GM12878 (cell line): ENCODE results near the gene ZDHHC7. TPM values are rescaled to one million over a fixed set of nuclear protein-coding genes. Genes with fewer than 3 reads are reported as not detected.

ENCODE experiments used
- ATAC-seq: fragments of 200-7000 bp; cut with Tn5 transposase; 3 replicates; pipeline ENCODE4 v1.9.1; 2020; ENCODE audit warnings: mild to moderate bottlenecking, moderate library complexity
- BruUV-seq: library from RNA; stranded (reverse); fragments of 400-500 nt; replicated peaks from 2 replicates; lab custom pipeline; 2021; lab: Mats Ljungman, UMichigan
- CTCF ChIA-PET: fragments of 300-600 bp; sonication (Branson Sonifier 250); formaldehyde crosslinking; extraction: SDS; loops from one replicate; lab custom pipeline; 2021; ENCODE audit warnings: inconsistent platforms; lab: Yijun Ruan, JAX
- POLR2A ChIA-PET: fragments of 350-600 bp; formaldehyde crosslinking; extraction: SDS; loops from one replicate; lab custom pipeline; 2021; ENCODE audit warnings: inconsistent platforms; lab: Charles Lee
- RAD21 ChIA-PET: fragments of 300-600 bp; sonication (Branson Sonifier 250); formaldehyde crosslinking; loops from one replicate; lab custom pipeline; 2023; ENCODE audit warnings: antibody characterized with exemption; ENCODE audit not compliant: unreplicated experiment; lab: Charles Lee
- SMC1A ChIA-PET: fragments of 300-600 bp; sonication (Branson Sonifier 250); formaldehyde crosslinking; loops from one replicate; lab custom pipeline; 2023; ENCODE audit not compliant: unreplicated experiment, uncharacterized antibody; lab: Charles Lee
- DNase-seq: peaks from one replicate; pipeline ENCODE4 v3.0.0-alpha.2; 2011; ENCODE audit warnings: low read depth, low spot score
- FAIRE-seq: peaks from 3 replicates; lab custom pipeline; 2011; peaks lifted over from hg19 to GRCh38; lab: Jason Lieb, UNC
- H2AFZ ChIP-seq: 2 replicates; pipeline ENCODE4 v1.6.0; 2011; ENCODE audit warnings: low read depth, low read length, control low read depth; ENCODE audit not compliant: control insufficient read depth
- H3K27ac ChIP-seq: 2 replicates; pipeline ENCODE4 v1.5.1; 2011; ENCODE audit warnings: control low read depth; ENCODE audit not compliant: control insufficient read depth, insufficient read depth
- H3K27me3 ChIP-seq, 2 experiments: replicated peaks in 1 of 2; 2 replicates each; pipeline versions ENCODE4 v1.6.0 to v1.6.1; 2011; ENCODE audit warnings: low read length in 1 of 2; ENCODE audit not compliant: control insufficient read depth in 2 of 2, insufficient read depth in 2 of 2
- H3K36me3 ChIP-seq, 2 experiments: 2 replicates each; pipeline ENCODE4 v1.5.1; 2011; ENCODE audit warnings: low read length in 1 of 2; ENCODE audit not compliant: control insufficient read depth in 2 of 2, insufficient read depth in 2 of 2
- H3K4me1 ChIP-seq: 2 replicates; pipeline ENCODE4 v1.6.1; 2011; ENCODE audit warnings: mild to moderate bottlenecking, low read length, moderate library complexity, mixed read lengths; ENCODE audit not compliant: control insufficient read depth, insufficient read depth
- H3K4me2 ChIP-seq: 2 replicates; pipeline ENCODE4 v1.6.0; 2011; ENCODE audit warnings: control low read depth; ENCODE audit not compliant: control insufficient read depth, insufficient read depth
- H3K4me3 ChIP-seq: fragments of 200-600 bp; sonication (generic); 2 replicates; pipeline ENCODE4 v1.5.1; 2016
- H3K79me2 ChIP-seq: 2 replicates; pipeline ENCODE4 v1.6.0; 2011; ENCODE audit warnings: low read length; ENCODE audit not compliant: control insufficient read depth, insufficient read depth
- H3K9ac ChIP-seq: 2 replicates; pipeline ENCODE4 v1.8.0; 2011; ENCODE audit warnings: low read length, control low read depth, mixed read lengths; ENCODE audit not compliant: control insufficient read depth, insufficient read depth
- H3K9me3 ChIP-seq: replicated peaks from 3 replicates; pipeline ENCODE4 v1.5.1; 2011; ENCODE audit warnings: mild to moderate bottlenecking, low read length; ENCODE audit not compliant: control insufficient read depth, insufficient read depth
- H4K20me1 ChIP-seq: 2 replicates; pipeline ENCODE4 v1.6.0; 2011; ENCODE audit not compliant: control insufficient read depth, insufficient read depth
- BHLHE40 ChIP-seq, 2 experiments: fragments of 450-650 bp in 1 of 2; IDR thresholded peaks; 2 replicates each; pipeline ENCODE4 v1.6.1; 2011 to 2017; ENCODE audit warnings: low read depth in 2 of 2, borderline replicate concordance in 1 of 2, improper control_type of control experiment in 1 of 2, low read length in 1 of 2, mild to moderate bottlenecking in 1 of 2
- E2F8 ChIP-seq: fragments of 450-650 bp; IDR thresholded peaks from 2 replicates; pipeline ENCODE4 v1.6.1; 2018; ENCODE audit warnings: mild to moderate bottlenecking, low read depth, moderate library complexity; ENCODE audit not compliant: partially characterized antibody
- JUND ChIP-seq: IDR thresholded peaks from 2 replicates; pipeline ENCODE4 v1.6.1; 2012; ENCODE audit warnings: low read depth, mild to moderate bottlenecking, low read length, improper control_type of control experiment, moderate library complexity
- MEF2B ChIP-seq: fragments of 450-650 bp; IDR thresholded peaks from 2 replicates; pipeline ENCODE4 v1.6.1; 2018; ENCODE audit warnings: mild to moderate bottlenecking, moderate library complexity; ENCODE audit not compliant: partially characterized antibody, poor library complexity, severe bottlenecking
- MLLT1 ChIP-seq: fragments of 450-650 bp; IDR thresholded peaks from 2 replicates; pipeline ENCODE4 v1.6.1; 2016; ENCODE audit warnings: mild to moderate bottlenecking
- MYB ChIP-seq: fragments of 150-350 bp; IDR thresholded peaks from 2 replicates; pipeline ENCODE4 v1.6.1; 2014; ENCODE audit warnings: mild to moderate bottlenecking, low read depth, low read length, borderline replicate concordance
- PKNOX1 ChIP-seq: fragments of 450-650 bp; IDR thresholded peaks from 2 replicates; pipeline ENCODE4 v1.6.1; 2016; ENCODE audit warnings: mild to moderate bottlenecking
- POLR2AphosphoS2 ChIP-seq: IDR thresholded peaks from 2 replicates; pipeline ENCODE4 v1.6.1; 2011; ENCODE audit warnings: low read depth, mild to moderate bottlenecking, low read length, improper control_type of control experiment, moderate library complexity
- POU2F2 ChIP-seq: IDR thresholded peaks from 3 replicates; pipeline ENCODE4 v1.6.1; 2011; ENCODE audit warnings: low read depth, mild to moderate bottlenecking, low read length, borderline replicate concordance
- RCOR1 ChIP-seq: conservative IDR thresholded peaks from 2 replicates; pipeline ENCODE4 v1.6.1; 2012; ENCODE audit warnings: low read depth, low read length, improper control_type of control experiment
- RELB ChIP-seq: fragments of 450-650 bp; IDR thresholded peaks from 2 replicates; pipeline ENCODE4 v1.6.1; 2017; ENCODE audit warnings: low read depth, mild to moderate bottlenecking, moderate library complexity
- RUNX3 ChIP-seq: IDR thresholded peaks from 2 replicates; pipeline ENCODE4 v1.6.1; 2012; ENCODE audit warnings: low read length, inconsistent platforms
- STAT3 ChIP-seq: IDR thresholded peaks from 2 replicates; pipeline ENCODE4 v1.6.1; 2011; ENCODE audit warnings: low read depth, low read length, improper control_type of control experiment
- SUZ12 ChIP-seq: fragments of 200-600 bp; sonication (generic); IDR thresholded peaks from one replicate; pipeline ENCODE4 v1.6.1; 2018; ENCODE audit warnings: antibody characterized with exemption, mild to moderate bottlenecking; ENCODE audit not compliant: unreplicated experiment
- TARDBP ChIP-seq: IDR thresholded peaks from 2 replicates; pipeline ENCODE4 v1.6.1; 2016; ENCODE audit warnings: borderline replicate concordance
- ZBED1 ChIP-seq: IDR thresholded peaks from 2 replicates; pipeline ENCODE4 v1.6.1; 2016; ENCODE audit warnings: borderline replicate concordance
- WGBS: methylation state at CpG from one replicate; pipeline ENCODE4 v1.1.6; 2016; ENCODE audit warnings: low lambda C conversion rate; ENCODE audit not compliant: insufficient replicate concordance, insufficient coverage; ENCODE audit errors: missing lambda C conversion rate; 5-methylcytosine and 5-hydroxymethylcytosine counted together
- in situ Hi-C: fragments of 300-500 bp; cut with MboI; formaldehyde crosslinking; loops from 9 replicates; pipeline ENCODE4 v1.14.3; 2018; ENCODE audit warnings: mixed read lengths
- intact Hi-C: fragments of 100-400 bp; cut with micrococcal nuclease; formaldehyde crosslinking; loops from one replicate; pipeline ENCODE4 v1.14.2; 2022; ENCODE audit not compliant: unreplicated experiment
- polyA plus RNA-seq, 11 experiments: library from polyadenylated mRNA; depleted of rRNA in 4 of 11; unstranded in 6 of 11; stranded (reverse) in 5 of 11; fragments of >200 nt; fragmentation: Nextera tagmentation in 4 of 11; fragmentation: Illumina TruSeq in 1 of 11; extraction: Ambion mirVana in 4 of 11; extraction: Trizol in 1 of 11; gene quantifications; 1 replicate in 1 of 11; 2 replicates in 10 of 11; pipeline versions ENCODE4 v1.2.1 to v1.2.3, GENCODE V29; 2011 to 2016; ENCODE audit warnings: inconsistent platforms in 2 of 11, missing spikeins in 2 of 11, low read depth in 1 of 11
- total RNA-seq, 4 experiments: library from RNA; depleted of rRNA in 3 of 4; stranded (reverse); fragments of >200 nt in 3 of 4; fragmentation: Illumina TruSeq in 1 of 4; extraction: Trizol in 1 of 4; gene quantifications; 2 replicates each; pipeline versions ENCODE4 v1.2.1 to v1.2.3, GENCODE V29; 2013 to 2021

The ZDHHC7 gene
- total and polyA plus RNA-seq, 10 of the 15 experiments (the other 5 are each of a cell fraction or from before 2014, with no cell fraction given), result 0.87 to 26.0 (median 20.0) TPM

- RAD21 ChIA-PET, result no interaction called here
- TF ChIP-seq JUND (no peak), SUZ12 (no peak), E2F8 (no peak), TARDBP (no peak), BHLHE40 (IDR thresholded peaks at IDR 0.05; ENCODE audit: borderline replicate concordance in 1 of 2, low read depth in 2 of 2, low read length in 1 of 2) (no peak), RUNX3 (no peak), PKNOX1 (no peak), POLR2AphosphoS2 (no peak), RCOR1 (no peak), MLLT1 (no peak), RELB (no peak), ZBED1 (no peak), MYB (no peak), STAT3 (no peak), POU2F2 (no peak), MEF2B (no peak)
- TF ChIP-seq, all 136 proteins: peak for 0
- Histone ChIP-seq H3K79me2 (no peaks in the 10 kb centered on the region; the same call in 1 of the 2 replicates), H3K9me3 (no peaks in the 10 kb centered on the region), H3K9ac (no peak overlapping the region), H3K4me1 (peaks cover 28% of the 10 kb centered on the region), H3K4me2 (no peak overlapping the region), H4K20me1 (no peaks in the 10 kb centered on the region), H3K27ac (no peak overlapping the region), H3K27me3 (no peaks in the 10 kb centered on the region), H3K4me3 (no peak overlapping the region), H3K36me3 (no peaks in the 10 kb centered on the region), H2AFZ (no peak overlapping the region)
- ATAC-seq (no peak), FAIRE-seq (no peak), DNase-seq (no peak)
- intact Hi-C loops (no loop called here), in situ Hi-C loops (no loop called here)
- SMC1A ChIA-PET, result no interaction called here
- POLR2A ChIA-PET, result no interaction called here
- CTCF ChIA-PET, result interaction anchor here (1.0 kb wide), 1 partner anchor 41 kb away, joined by 3 read pairs; the partner anchor contains the start of gene ZDHHC7
- BruUV-seq, result no TSS peak
- 80% methylated on average over 10 of the region's 10 CpGs for WGBS
Observed at GRCh38 chr16:85052536-85052935, 41.2 kb upstream of the ZDHHC7 start.
